Measurements from ENCODE around the gene FBXL16. TPM values are rescaled to one million over a fixed set of nuclear protein-coding genes. Genes with fewer than 3 reads are reported as not detected.

Gene FBXL16
- total RNA-seq, 6 experiments from 2014 or later = 0.05 to 2.3 (median 1.7) TPM; not detected in 3

DNA sequence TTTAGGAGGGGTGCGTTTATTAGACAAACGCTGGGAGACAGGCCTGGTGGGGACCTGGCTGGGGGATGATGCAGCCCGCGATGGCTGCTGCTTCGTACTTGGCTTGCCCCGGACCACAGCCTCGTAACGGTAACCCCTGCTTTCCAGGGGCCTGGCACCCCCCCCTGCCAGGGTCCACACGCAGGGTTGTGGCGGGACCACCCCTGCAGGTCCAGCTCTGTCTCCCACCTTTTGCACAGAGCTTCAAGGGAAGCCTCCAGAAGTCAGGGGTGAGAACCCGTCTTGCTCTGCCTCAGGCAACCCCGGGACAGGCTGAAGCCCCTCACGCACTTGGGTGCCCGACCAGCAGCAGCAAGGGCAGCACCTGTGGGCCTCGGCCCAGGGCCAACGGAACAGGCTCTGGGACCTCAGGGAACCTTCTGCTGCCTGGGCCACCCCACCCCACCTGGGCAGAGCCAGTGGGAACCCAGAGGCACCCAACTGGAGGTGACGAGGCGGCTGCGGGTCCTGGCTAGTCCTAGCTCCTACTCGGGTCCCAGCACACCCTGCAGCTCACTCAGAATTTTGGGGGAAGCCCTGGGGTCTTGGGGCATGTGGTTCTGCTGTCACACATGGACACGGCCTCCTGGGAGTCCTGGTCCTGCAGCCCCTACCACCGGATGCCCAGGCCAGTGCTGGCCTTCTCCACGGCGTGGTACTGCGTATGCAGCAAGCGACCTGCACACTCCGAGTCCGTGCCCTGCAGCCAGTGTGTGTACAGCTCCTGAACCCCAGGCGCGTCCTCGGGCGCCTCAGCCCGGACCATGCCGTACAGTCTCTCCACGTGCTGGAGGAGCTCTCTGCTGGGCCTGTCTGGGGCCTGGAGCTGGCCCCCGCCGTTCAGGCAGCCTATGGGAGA lies 24.4 kb upstream of the FBXL16 start:
- WGBS (ENCODE audit: insufficient coverage, low coverage, low lambda C conversion rate, missing lambda C conversion rate) = 88% methylated on average over 10 of the region's 37 CpGs
- H3K27me3 ChIP-seq = no peaks in the 10 kb centered on the region
- peaks cover 0 to 15% (median 0%) of the 10 kb centered on the region in 4 donors for H3K4me1 ChIP-seq
- DNase-seq = peak in 1 of 3 donors; percentile 43
- peaks cover 0 to 10% (median 0%) of the 10 kb centered on the region in 4 donors for H3K36me3 ChIP-seq
- H3K4me3 ChIP-seq = no peak overlapping the region
- H3K9me3 ChIP-seq = no peaks in the 10 kb centered on the region
- H3K27ac ChIP-seq = no peak overlapping the region
- ATAC-seq = no peak
- intact Hi-C loops (cut with DNase I) = no loop called here
- TF ChIP-seq, protein P1, sequence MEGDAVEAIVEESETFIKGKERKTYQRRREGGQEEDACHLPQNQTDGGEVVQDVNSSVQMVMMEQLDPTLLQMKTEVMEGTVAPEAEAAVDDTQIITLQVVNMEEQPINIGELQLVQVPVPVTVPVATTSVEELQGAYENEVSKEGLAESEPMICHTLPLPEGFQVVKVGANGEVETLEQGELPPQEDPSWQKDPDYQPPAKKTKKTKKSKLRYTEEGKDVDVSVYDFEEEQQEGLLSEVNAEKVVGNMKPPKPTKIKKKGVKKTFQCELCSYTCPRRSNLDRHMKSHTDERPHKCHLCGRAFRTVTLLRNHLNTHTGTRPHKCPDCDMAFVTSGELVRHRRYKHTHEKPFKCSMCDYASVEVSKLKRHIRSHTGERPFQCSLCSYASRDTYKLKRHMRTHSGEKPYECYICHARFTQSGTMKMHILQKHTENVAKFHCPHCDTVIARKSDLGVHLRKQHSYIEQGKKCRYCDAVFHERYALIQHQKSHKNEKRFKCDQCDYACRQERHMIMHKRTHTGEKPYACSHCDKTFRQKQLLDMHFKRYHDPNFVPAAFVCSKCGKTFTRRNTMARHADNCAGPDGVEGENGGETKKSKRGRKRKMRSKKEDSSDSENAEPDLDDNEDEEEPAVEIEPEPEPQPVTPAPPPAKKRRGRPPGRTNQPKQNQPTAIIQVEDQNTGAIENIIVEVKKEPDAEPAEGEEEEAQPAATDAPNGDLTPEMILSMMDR (IDR thresholded peaks at IDR 0.05) = no peak
- no peak for TF ChIP-seq POLR2A (IDR thresholded peaks at IDR 0.05)

DNA sequence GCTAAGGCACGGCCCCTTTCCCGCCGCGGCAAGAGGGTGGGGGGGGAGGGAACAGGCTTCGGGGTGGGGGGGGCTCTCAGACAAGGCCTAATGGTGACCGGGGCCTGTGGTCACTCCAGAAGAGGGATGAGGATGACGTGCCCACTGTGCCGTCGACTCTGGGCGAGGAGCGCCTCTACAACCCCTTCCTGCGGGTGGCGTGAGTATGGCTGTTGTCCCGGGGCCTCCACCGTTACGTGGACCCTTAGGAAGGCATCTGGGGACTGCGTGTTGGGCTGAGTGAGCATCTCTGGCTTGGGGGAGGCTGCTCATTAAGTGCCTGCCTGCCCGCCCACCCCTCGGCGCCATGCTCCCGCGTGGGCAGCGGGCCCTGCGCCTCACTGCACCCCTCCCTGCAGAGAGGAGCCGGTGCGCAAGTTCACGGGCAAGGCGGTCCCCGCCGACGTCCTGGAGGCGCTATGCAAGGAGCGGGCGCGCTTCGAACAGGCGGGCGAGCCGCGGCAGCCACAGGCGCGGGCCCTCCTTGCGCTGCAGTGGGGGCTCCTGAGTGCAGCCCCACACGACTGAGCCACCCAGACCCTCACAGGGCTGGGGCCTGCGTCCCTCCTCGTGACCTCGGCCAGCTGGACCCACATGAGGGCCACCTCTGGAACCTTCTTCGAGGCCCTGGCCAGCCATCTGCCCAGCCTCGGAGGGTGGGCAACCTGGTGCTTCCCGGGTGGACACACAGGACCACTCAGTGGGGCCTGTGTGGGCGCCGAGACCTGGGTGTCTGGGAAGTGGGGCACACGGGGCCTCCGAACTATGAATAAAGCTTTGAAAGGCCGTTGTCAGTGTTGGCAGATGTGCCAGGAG lies 23.5 kb upstream of the FBXL16 start:
- no peak for ATAC-seq
- intact Hi-C loops (cut with DNase I) = no loop called here
- peaks cover 0 to 15% (median 0%) of the 10 kb centered on the region in 4 donors for H3K4me1 ChIP-seq

DNA sequence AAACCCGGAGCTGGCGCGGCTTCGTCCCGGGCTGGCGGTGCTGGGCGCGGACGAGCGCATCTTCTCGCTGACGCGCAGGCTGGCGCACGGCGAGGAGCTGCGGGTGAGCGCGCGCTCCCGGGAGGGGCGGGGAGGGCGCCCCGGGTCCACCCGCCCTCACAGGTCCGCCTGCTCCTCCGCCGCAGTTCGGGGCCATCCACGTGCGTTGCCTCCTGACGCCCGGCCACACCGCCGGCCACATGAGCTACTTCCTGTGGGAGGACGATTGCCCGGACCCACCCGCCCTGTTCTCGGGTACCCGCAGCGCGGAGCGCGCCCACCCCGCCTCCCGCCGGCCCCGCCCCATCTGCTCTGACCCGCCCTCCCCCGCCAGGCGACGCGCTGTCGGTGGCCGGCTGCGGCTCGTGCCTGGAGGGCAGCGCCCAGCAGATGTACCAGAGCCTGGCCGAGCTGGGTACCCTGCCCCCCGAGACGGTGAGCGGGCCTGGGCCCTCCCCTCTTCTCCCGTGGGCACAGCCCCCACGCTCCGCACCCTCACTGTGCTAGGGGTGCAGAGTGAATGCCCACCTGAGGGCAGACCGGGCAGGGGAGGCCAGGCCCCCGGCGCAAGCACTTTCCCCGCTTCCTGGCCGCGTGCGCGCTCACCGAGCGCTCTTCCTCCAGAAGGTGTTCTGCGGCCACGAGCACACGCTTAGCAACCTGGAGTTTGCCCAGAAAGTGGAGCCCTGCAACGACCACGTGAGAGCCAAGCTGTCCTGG lies 22.7 kb upstream of the FBXL16 start:
- no peak overlapping the region for H3K27ac ChIP-seq
- peak; percentile 43 to 53 (median 44) for ATAC-seq
- 5% methylated on average over 19 of the region's 80 CpGs for WGBS (ENCODE audit: insufficient coverage, low coverage, low lambda C conversion rate, missing lambda C conversion rate)
- TF ChIP-seq POLR2A (IDR thresholded peaks at IDR 0.05) = no peak
- TF ChIP-seq, protein P1 (IDR thresholded peaks at IDR 0.05) = no peak
- H3K9me3 ChIP-seq = no peaks in the 10 kb centered on the region
- peak in 2 of 3 donors; percentile 57 to 59 for DNase-seq
- intact Hi-C loops (cut with DNase I) = no loop called here
- H3K4me1 ChIP-seq = peaks cover 0 to 15% (median 0%) of the 10 kb centered on the region in 4 donors
- peak overlapping the region; percentile 18 to 40 (median 25) for H3K4me3 ChIP-seq
- no peaks in the 10 kb centered on the region for H3K27me3 ChIP-seq
- H3K36me3 ChIP-seq = peaks cover 0 to 3% (median 0%) of the 10 kb centered on the region in 4 donors

More for the DNA sequence above, 23.5 kb upstream of the FBXL16 start:
- Histone ChIP-seq H3K27me3 (no peaks in the 10 kb centered on the region), H3K9me3 (no peaks in the 10 kb centered on the region), H3K4me3 (no peak overlapping the region), H3K27ac (no peak overlapping the region), H3K36me3 (peaks cover 0 to 5% (median 0%) of the 10 kb centered on the region in 4 donors)
- DNase-seq = peak in 1 of 3 donors; percentile 43
- WGBS (ENCODE audit: insufficient coverage, low coverage, low lambda C conversion rate, missing lambda C conversion rate) = 11% methylated on average over 7 of the region's 55 CpGs
- TF ChIP-seq POLR2A (IDR thresholded peaks at IDR 0.05) = no peak
- TF ChIP-seq, protein P1 (IDR thresholded peaks at IDR 0.05) = no peak

Data from right lobe of liver (tissue), 6 donors.